ENCODE data around the gene ADAMTS17. TPM values are rescaled to one million over a fixed set of nuclear protein-coding genes. Genes with fewer than 3 reads are reported as not detected.
A peak's percentile ranks its signal among the peaks of the same experiment; 100 is the strongest.

ADAMTS17 gene
- total and polyA plus RNA-seq, 2 experiments from 2014 or later: 3.7 to 4.4 TPM

GRCh38 chr15:100307241-100308212, 34.2 kb downstream of the ADAMTS17 start:
- H3K4me2 ChIP-seq: peak overlapping the region; percentile 42
- H2AFZ ChIP-seq: no peak overlapping the region
- peaks cover 16% of the 10 kb centered on the region for H3K4me1 ChIP-seq (ENCODE audit: insufficient read depth)
- H4K20me1 ChIP-seq (ENCODE audit: insufficient read depth, poor library complexity, severe bottlenecking): no peaks in the 10 kb centered on the region
- TF ChIP-seq EZH2 (IDR thresholded peaks at IDR 0.05; ENCODE audit: borderline replicate concordance): no peak
- TF ChIP-seq, protein P1, sequence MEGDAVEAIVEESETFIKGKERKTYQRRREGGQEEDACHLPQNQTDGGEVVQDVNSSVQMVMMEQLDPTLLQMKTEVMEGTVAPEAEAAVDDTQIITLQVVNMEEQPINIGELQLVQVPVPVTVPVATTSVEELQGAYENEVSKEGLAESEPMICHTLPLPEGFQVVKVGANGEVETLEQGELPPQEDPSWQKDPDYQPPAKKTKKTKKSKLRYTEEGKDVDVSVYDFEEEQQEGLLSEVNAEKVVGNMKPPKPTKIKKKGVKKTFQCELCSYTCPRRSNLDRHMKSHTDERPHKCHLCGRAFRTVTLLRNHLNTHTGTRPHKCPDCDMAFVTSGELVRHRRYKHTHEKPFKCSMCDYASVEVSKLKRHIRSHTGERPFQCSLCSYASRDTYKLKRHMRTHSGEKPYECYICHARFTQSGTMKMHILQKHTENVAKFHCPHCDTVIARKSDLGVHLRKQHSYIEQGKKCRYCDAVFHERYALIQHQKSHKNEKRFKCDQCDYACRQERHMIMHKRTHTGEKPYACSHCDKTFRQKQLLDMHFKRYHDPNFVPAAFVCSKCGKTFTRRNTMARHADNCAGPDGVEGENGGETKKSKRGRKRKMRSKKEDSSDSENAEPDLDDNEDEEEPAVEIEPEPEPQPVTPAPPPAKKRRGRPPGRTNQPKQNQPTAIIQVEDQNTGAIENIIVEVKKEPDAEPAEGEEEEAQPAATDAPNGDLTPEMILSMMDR (IDR thresholded peaks at IDR 0.05; ENCODE audit: poor library complexity): no peak
- TF ChIP-seq EZH2phosphoT487 (IDR thresholded peaks at IDR 0.05; ENCODE audit: low read depth, severe bottlenecking, unreplicated experiment): no peak
- H3K79me2 ChIP-seq: no peaks in the 10 kb centered on the region
- no peak overlapping the region for H3K4me3 ChIP-seq
- no peaks in the 10 kb centered on the region for H3K27me3 ChIP-seq
- DNase-seq (ENCODE audit: low spot score): no peak
- H3K9me2 ChIP-seq (replicated peaks; ENCODE audit: insufficient read depth): no peaks in the 10 kb centered on the region
- 60% methylated on average over 16 of the region's 16 CpGs for WGBS (ENCODE audit: low lambda C conversion rate, missing lambda C conversion rate)
- H3K36me3 ChIP-seq (replicated peaks; ENCODE audit: insufficient read depth, low read depth): no peaks in the 10 kb centered on the region
- peak overlapping the region; percentile 14 for H3K27ac ChIP-seq
- no peaks in the 10 kb centered on the region for H3K9me3 ChIP-seq (ENCODE audit: low read depth)

- Histone ChIP-seq H3K36me3 (replicated peaks; ENCODE audit: insufficient read depth, low read depth) (no peaks in the 10 kb centered on the region), H3K9me2 (replicated peaks; ENCODE audit: insufficient read depth) (no peaks in the 10 kb centered on the region), H2AFZ (no peak overlapping the region), H3K79me2 (no peaks in the 10 kb centered on the region), H3K4me3 (no peak overlapping the region), H3K27me3 (no peaks in the 10 kb centered on the region), H3K27ac (no peak overlapping the region), H3K9me3 (ENCODE audit: low read depth) (no peaks in the 10 kb centered on the region), H3K4me2 (no peak overlapping the region), H3K4me1 (ENCODE audit: insufficient read depth) (peaks cover 12% of the 10 kb centered on the region), H4K20me1 (ENCODE audit: insufficient read depth, poor library complexity, severe bottlenecking) (no peaks in the 10 kb centered on the region)
- no peak for DNase-seq (ENCODE audit: low spot score)
- 93% methylated on average over 8 of the region's 8 CpGs for WGBS (ENCODE audit: low lambda C conversion rate, missing lambda C conversion rate)
- TF ChIP-seq EZH2phosphoT487 (IDR thresholded peaks at IDR 0.05; ENCODE audit: low read depth, severe bottlenecking, unreplicated experiment): no peak
- TF ChIP-seq EZH2 (IDR thresholded peaks at IDR 0.05; ENCODE audit: borderline replicate concordance): no peak
Observed at GRCh38 chr15:100306098-100306497, 35.7 kb downstream of the ADAMTS17 start.

- Histone ChIP-seq H3K9me2 (replicated peaks; ENCODE audit: insufficient read depth) (no peaks in the 10 kb centered on the region), H3K79me2 (no peaks in the 10 kb centered on the region), H3K4me2 (no peak overlapping the region), H3K27me3 (no peaks in the 10 kb centered on the region), H4K20me1 (ENCODE audit: insufficient read depth, poor library complexity, severe bottlenecking) (no peaks in the 10 kb centered on the region), H3K9me3 (ENCODE audit: low read depth) (peaks cover 3% of the 10 kb centered on the region), H3K36me3 (replicated peaks; ENCODE audit: insufficient read depth, low read depth) (no peaks in the 10 kb centered on the region), H3K4me3 (no peak overlapping the region), H2AFZ (no peak overlapping the region), H3K4me1 (ENCODE audit: insufficient read depth) (no peaks in the 10 kb centered on the region), H3K27ac (no peak overlapping the region)
- WGBS (ENCODE audit: low lambda C conversion rate, missing lambda C conversion rate): 51% methylated on average over 2 of the region's 2 CpGs
- no peak for DNase-seq (ENCODE audit: low spot score)
- TF ChIP-seq, protein P1 (IDR thresholded peaks at IDR 0.05; ENCODE audit: poor library complexity): no peak
- TF ChIP-seq EZH2 (IDR thresholded peaks at IDR 0.05; ENCODE audit: borderline replicate concordance): no peak
Observed at GRCh38 chr15:100301910-100302431, 39.8 kb downstream of the ADAMTS17 start.

DNA sequence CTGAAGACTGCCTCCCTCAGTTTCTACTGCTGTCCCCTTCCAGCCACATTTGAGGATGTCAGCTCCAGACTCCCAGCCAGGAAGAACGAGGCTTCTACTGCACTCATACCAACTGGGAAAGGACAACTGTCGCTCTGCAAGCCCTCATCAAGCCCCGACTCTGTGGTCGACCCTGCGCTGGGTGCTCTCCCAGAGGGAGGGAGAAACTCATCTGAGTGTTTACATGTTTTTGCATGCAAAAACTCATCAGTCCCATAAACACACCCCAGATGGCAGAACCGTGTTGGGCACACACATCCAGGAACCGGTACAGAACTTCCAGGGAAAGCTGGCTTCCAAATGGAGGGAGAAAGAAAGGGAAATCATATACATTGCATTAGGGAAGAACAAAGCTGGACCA, 43.5 kb downstream of the ADAMTS17 start:
- Histone ChIP-seq H3K4me2 (no peak overlapping the region), H3K36me3 (replicated peaks; ENCODE audit: insufficient read depth, low read depth) (no peaks in the 10 kb centered on the region), H3K9me2 (replicated peaks; ENCODE audit: insufficient read depth) (no peaks in the 10 kb centered on the region), H4K20me1 (ENCODE audit: insufficient read depth, poor library complexity, severe bottlenecking) (no peaks in the 10 kb centered on the region), H3K4me1 (ENCODE audit: insufficient read depth) (no peaks in the 10 kb centered on the region), H3K27ac (no peak overlapping the region), H3K27me3 (no peaks in the 10 kb centered on the region), H3K4me3 (no peak overlapping the region), H2AFZ (no peak overlapping the region), H3K79me2 (no peaks in the 10 kb centered on the region), H3K9me3 (ENCODE audit: low read depth) (peaks cover 3% of the 10 kb centered on the region)
- no peak for DNase-seq (ENCODE audit: low spot score)
- 97% methylated on average over 7 of the region's 7 CpGs for WGBS (ENCODE audit: low lambda C conversion rate, missing lambda C conversion rate)
- TF ChIP-seq EZH2phosphoT487 (IDR thresholded peaks at IDR 0.05; ENCODE audit: low read depth, severe bottlenecking, unreplicated experiment): no peak
- TF ChIP-seq, protein P1 (IDR thresholded peaks at IDR 0.05; ENCODE audit: poor library complexity): no peak

All from hepatocyte (in vitro differentiated cells).